RWPE2 (cell line): Measurements from ENCODE around the gene C1orf52.

Source experiments
- ATAC-seq: fragments of 200-7000 bp; cut with Tn5 transposase; 3 replicates; pipeline ENCODE4 v1.9.1; 2021; ENCODE audit warnings: low read depth
- DNase-seq: peaks from one replicate; pipeline ENCODE4 v3.0.0-alpha.2; 2020; ENCODE audit warnings: low spot score
- H3K27ac ChIP-seq: fragments of 450-650 bp; 2 replicates; pipeline ENCODE4 v1.5.1; 2017; ENCODE audit warnings: mild to moderate bottlenecking; ENCODE audit not compliant: poor library complexity, severe bottlenecking
- H3K27me3 ChIP-seq: fragments of 250-450 bp; sonication (Bioruptor Pico); 2 replicates; pipeline ENCODE4 v1.5.1; 2021; ENCODE audit warnings: mild to moderate bottlenecking, moderate library complexity; ENCODE audit not compliant: insufficient read depth, poor library complexity, severe bottlenecking
- H3K36me3 ChIP-seq: fragments of 250-450 bp; sonication (Bioruptor Pico); 2 replicates; pipeline ENCODE4 v1.5.1; 2020; ENCODE audit warnings: low read depth, mild to moderate bottlenecking, moderate library complexity
- H3K4me1 ChIP-seq: fragments of 250-450 bp; sonication (Bioruptor Pico); 2 replicates; pipeline ENCODE4 v1.5.1; 2021; ENCODE audit warnings: mild to moderate bottlenecking, moderate library complexity; ENCODE audit not compliant: insufficient read depth, poor library complexity, severe bottlenecking
- H3K4me3 ChIP-seq: fragments of 250-450 bp; sonication (Bioruptor Pico); 2 replicates; pipeline ENCODE4 v1.5.1; 2021; ENCODE audit warnings: mild to moderate bottlenecking, moderate library complexity; ENCODE audit not compliant: severe bottlenecking
- H3K9me3 ChIP-seq: fragments of 250-450 bp; sonication (Bioruptor Pico); 2 replicates; pipeline ENCODE4 v1.5.1; 2021; ENCODE audit warnings: mild to moderate bottlenecking, moderate library complexity; ENCODE audit not compliant: severe bottlenecking
- CTCF ChIP-seq: fragments of 450-650 bp; IDR thresholded peaks from one replicate; pipeline ENCODE4 v1.5.1; 2017; ENCODE audit warnings: mild to moderate bottlenecking, moderate library complexity; ENCODE audit not compliant: poor library complexity, severe bottlenecking

C1orf52 gene

GRCh38 chr1:85278853-85279314 lies 19.4 kb upstream of the C1orf52 start:
- no peaks in the 10 kb centered on the region for H3K27me3 ChIP-seq
- no peak for DNase-seq

GRCh38 chr1:85277802-85278201 lies 18.3 kb upstream of the C1orf52 start:
- Histone ChIP-seq H3K4me3 (no peak overlapping the region), H3K4me1 (peaks cover 33% of the 10 kb centered on the region), H3K27ac (peak overlapping the region; percentile 86), H3K27me3 (no peaks in the 10 kb centered on the region), H3K36me3 (peaks cover 22% of the 10 kb centered on the region), H3K9me3 (no peaks in the 10 kb centered on the region)
- no peak for TF ChIP-seq CTCF
- ATAC-seq (no peak), DNase-seq (no peak)

More at GRCh38 chr1:85278853-85279314, 19.4 kb upstream of the C1orf52 start:
- H3K27ac ChIP-seq, result peak overlapping the region; percentile 86
- peak; percentile 60 for ATAC-seq
- TF ChIP-seq CTCF, result no peak
- H3K36me3 ChIP-seq, result peaks cover 11% of the 10 kb centered on the region
- H3K4me1 ChIP-seq, result peaks cover 33% of the 10 kb centered on the region
- H3K4me3 ChIP-seq, result no peak overlapping the region
- H3K9me3 ChIP-seq, result no peaks in the 10 kb centered on the region

- peak overlapping the region; percentile 86 for H3K27ac ChIP-seq
- TF ChIP-seq CTCF, result no peak
Measured at GRCh38 chr1:85276978-85277639, 17.6 kb upstream of the C1orf52 start.

GRCh38 chr1:85276215-85276977 lies 16.9 kb upstream of the C1orf52 start, which contains the start of gene BCL10:
TSS of gene BCL10 (minus strand) at chr1:85276632. CDS start at chr1:85276352, 280 bp downstream.
- H3K27me3 ChIP-seq, result no peaks in the 10 kb centered on the region
- DNase-seq (peak; percentile 98), ATAC-seq (peak; percentile 93)
- no peaks in the 10 kb centered on the region for H3K9me3 ChIP-seq
- no peak for TF ChIP-seq CTCF
- H3K36me3 ChIP-seq, result peaks cover 34% of the 10 kb centered on the region
- peak within 1 kb of the TSS; percentile 86 for H3K27ac ChIP-seq
- peaks cover 33% of the 10 kb centered on the region for H3K4me1 ChIP-seq
- peak within 1 kb of the TSS; percentile 62 for H3K4me3 ChIP-seq

More at GRCh38 chr1:85276978-85277639, 17.6 kb upstream of the C1orf52 start:
- no peak for ATAC-seq
- H3K36me3 ChIP-seq, result peaks cover 27% of the 10 kb centered on the region
- DNase-seq, result no peak
- H3K27me3 ChIP-seq, result no peaks in the 10 kb centered on the region
- H3K4me3 ChIP-seq, result no peak overlapping the region
- H3K9me3 ChIP-seq, result no peaks in the 10 kb centered on the region
- H3K4me1 ChIP-seq, result peaks cover 33% of the 10 kb centered on the region
